Stimulated activated naive B cell treated with anti-CD40 and anti-IgM and Interleukin-4, amounts not matched to agents 10 μg/mL and 1 μg/mL and 100 μg/mL, for 72 hours (primary cell): ENCODE data around the gene AFF1.
A peak's percentile ranks its signal among the peaks of the same experiment; 100 is the strongest.

ENCODE experiments used
- ATAC-seq, 2 donors: fragments of 150-1000 bp; cut with Tn5 transposase; replicated peaks; 2 replicates each; pipeline ENCODE4 v1.10.0; 2021; ENCODE audit warnings: moderate library complexity in 1 of 2
- DNase-seq: peaks from one replicate; pipeline ENCODE4 v3.0.0; 2021
- H3K27ac Mint-ChIP-seq: one replicate; pipeline ENCODE4 v1.8.0; 2022; ENCODE audit warnings: mild to moderate bottlenecking, mixed read lengths
- H3K27me3 Mint-ChIP-seq, 2 donors: one replicate each; pipeline ENCODE4 v1.8.0; 2022; ENCODE audit warnings: mixed read lengths in 2 of 2
- H3K36me3 Mint-ChIP-seq, 2 donors: one replicate each; pipeline ENCODE4 v1.8.0; 2022; ENCODE audit warnings: mixed read lengths in 2 of 2, mild to moderate bottlenecking in 1 of 2
- H3K4me1 Mint-ChIP-seq, 2 donors: one replicate each; pipeline ENCODE4 v1.8.0; 2022; ENCODE audit warnings: mixed read lengths in 2 of 2, mild to moderate bottlenecking in 1 of 2
- H3K4me3 Mint-ChIP-seq, 2 donors: one replicate each; pipeline ENCODE4 v1.8.0; 2022; ENCODE audit warnings: mild to moderate bottlenecking in 2 of 2, mixed read lengths in 2 of 2, moderate library complexity in 1 of 2
- H3K9me3 Mint-ChIP-seq, 2 donors: one replicate each; pipeline ENCODE4 v1.8.0; 2022; ENCODE audit warnings: mixed read lengths in 2 of 2, mild to moderate bottlenecking in 1 of 2

AFF1 gene

DNA sequence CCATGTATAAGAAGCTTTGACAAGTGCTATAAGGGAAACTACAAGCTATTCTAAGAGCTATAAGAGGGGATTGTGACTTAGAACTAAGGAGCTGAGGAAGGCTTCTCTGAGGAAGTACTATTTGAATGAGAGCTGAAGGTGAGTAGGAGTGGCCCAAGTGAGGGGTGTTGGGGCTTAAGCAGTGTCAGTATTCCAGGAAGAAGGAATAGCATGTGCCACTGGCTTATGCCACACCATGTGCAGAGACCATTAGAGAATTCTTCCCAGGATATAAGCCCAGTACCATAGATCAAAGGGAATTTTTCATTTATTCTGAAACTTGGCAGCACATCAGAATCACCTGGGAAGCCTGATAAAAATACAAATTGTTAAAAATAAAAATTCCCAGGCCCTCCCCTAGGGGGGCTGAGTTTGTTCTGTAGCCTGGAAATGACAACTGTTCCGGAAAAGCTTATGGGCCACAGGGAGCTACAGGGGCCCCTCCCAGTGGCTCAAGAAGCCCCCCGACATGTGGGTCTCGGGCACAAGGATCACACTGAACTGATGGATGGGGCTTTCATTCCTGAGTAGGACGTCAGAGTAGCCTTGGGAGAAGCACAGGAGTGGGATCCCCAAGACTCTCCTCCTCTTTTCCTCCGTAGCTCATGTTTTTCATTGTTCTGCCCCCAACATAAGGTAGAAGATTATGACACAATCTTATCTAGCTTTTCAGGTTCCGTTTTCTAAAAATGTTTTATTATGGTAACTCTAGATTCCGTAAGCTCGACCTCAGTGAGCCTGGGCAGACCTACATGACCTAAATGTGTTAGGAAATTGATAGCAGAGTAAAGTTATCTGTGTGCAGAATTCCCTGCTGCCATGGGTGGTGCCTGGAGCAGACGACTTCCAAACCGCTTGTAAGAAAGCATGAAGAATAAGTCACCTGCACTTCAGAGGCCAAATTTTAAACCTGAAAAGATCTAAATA is 119.3 kb downstream of the AFF1 start:
- Mint-ChIP-seq H3K36me3 (peaks cover 36 to 47% of the 10 kb centered on the region in 2 donors), H3K4me1 (peaks cover 56 to 94% of the 10 kb centered on the region in 2 donors), H3K4me3 (no peak overlapping the region), H3K9me3 (peaks cover 0 to 1% of the 10 kb centered on the region in 2 donors), H3K27me3 (no peaks in the 10 kb centered on the region), H3K27ac (no peak overlapping the region)
- DNase-seq (no peak), ATAC-seq (no peak)

- no peaks in the 10 kb centered on the region for H3K27me3 Mint-ChIP-seq
- H3K9me3 Mint-ChIP-seq: peaks cover 0 to 1% of the 10 kb centered on the region in 2 donors
- DNase-seq (no peak), ATAC-seq (no peak)
- H3K36me3 Mint-ChIP-seq: peaks cover 33 to 51% of the 10 kb centered on the region in 2 donors
- H3K27ac Mint-ChIP-seq: no peak overlapping the region
- peaks cover 60 to 96% of the 10 kb centered on the region in 2 donors for H3K4me1 Mint-ChIP-seq
- H3K4me3 Mint-ChIP-seq: no peak overlapping the region
Observed at GRCh38 chr4:87054900-87055299, 120.1 kb downstream of the AFF1 start.

DNA sequence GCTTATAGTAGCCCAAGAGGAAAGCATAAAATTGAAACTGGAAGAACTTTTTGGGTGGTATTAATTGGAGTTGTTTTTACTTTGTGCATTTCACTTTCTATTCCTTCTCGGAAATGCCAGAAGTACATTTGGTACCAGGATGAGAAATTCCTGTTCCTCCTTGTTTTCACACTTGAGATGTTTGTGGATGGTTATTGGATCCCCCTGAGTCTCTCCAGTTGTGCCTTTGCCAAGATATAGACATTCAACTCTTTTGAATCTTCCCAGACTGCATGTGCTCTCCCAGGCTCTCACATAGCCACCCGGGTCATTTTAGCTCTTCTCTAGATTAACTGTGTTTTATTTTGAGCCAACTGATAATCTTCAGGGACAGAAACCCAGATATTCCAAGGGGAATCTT is 120.5 kb downstream of the AFF1 start:
- Mint-ChIP-seq H3K4me1 (peaks cover 58 to 92% of the 10 kb centered on the region in 2 donors), H3K27me3 (no peaks in the 10 kb centered on the region), H3K27ac (no peak overlapping the region), H3K9me3 (peaks cover 0 to 1% of the 10 kb centered on the region in 2 donors), H3K36me3 (peaks cover 32 to 48% of the 10 kb centered on the region in 2 donors), H3K4me3 (peak overlapping the region in 1 of 2 donors; percentile 54)
- DNase-seq: no peak
- ATAC-seq: no peak

DNA sequence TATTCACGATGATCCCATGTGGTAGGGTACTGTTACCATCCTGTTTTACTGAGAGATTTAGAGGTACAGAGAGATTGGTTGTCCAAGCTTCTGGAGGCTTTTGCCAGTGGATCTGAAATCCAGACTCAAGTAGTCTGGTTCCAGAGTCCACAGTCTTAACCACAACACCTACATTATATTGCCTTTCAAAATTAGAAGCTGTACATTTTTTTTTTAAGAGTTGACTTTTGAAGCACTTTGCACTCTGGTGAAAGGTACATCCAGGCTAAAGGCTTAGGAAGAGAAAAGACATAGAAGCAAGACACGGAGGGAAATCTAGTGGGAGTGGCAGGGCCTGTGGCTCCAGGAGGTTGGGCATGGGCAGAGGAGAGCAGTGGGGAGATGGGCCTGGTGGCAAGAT is 122.1 kb downstream of the AFF1 start:
- H3K36me3 Mint-ChIP-seq: peaks cover 22 to 39% of the 10 kb centered on the region in 2 donors
- H3K27me3 Mint-ChIP-seq: no peaks in the 10 kb centered on the region
- H3K4me3 Mint-ChIP-seq: no peak overlapping the region
- H3K9me3 Mint-ChIP-seq: peaks cover 0 to 1% of the 10 kb centered on the region in 2 donors
- no peak for DNase-seq
- peaks cover 52 to 82% of the 10 kb centered on the region in 2 donors for H3K4me1 Mint-ChIP-seq
- H3K27ac Mint-ChIP-seq: peak overlapping the region; percentile 21
- ATAC-seq: no peak

- no peak overlapping the region for H3K27ac Mint-ChIP-seq
- no peaks in the 10 kb centered on the region for H3K27me3 Mint-ChIP-seq
- no peaks in the 10 kb centered on the region for H3K9me3 Mint-ChIP-seq
- H3K36me3 Mint-ChIP-seq: peaks cover 21 to 30% of the 10 kb centered on the region in 2 donors
- H3K4me3 Mint-ChIP-seq: no peak overlapping the region
- DNase-seq (no peak), ATAC-seq (no peak)
- peaks cover 44 to 72% of the 10 kb centered on the region in 2 donors for H3K4me1 Mint-ChIP-seq
Observed at GRCh38 chr4:87057835-87058355, 123.1 kb downstream of the AFF1 start.

GRCh38 chr4:87058356-87059073 is 123.7 kb downstream of the AFF1 start:
- Mint-ChIP-seq H3K4me3 (peak overlapping the region; percentile 2 to 9), H3K27me3 (no peaks in the 10 kb centered on the region), H3K4me1 (peaks cover 39 to 66% of the 10 kb centered on the region in 2 donors)

DNA sequence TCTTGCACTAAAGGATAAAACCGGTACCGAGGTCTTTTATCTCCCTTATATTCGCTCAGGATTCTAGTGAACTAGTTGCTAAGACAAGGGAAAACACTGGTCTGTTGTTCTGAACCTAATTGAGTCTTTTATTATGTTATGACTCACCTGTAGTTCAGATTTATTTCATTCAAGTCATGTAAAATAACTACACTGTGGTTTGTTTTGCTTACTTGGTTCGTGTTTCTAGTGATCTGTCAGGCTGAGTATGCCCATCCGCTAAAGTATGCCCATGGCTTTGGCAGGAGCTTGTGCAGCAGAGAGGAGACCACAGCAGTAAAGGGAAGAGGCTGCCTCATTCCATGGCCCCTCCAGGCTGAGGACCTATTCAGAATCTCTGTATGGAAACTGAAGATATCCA is 126.1 kb downstream of the AFF1 start:
- ATAC-seq (peak in 1 of 2 donors; percentile 33), DNase-seq (no peak)
- peaks cover 29 to 51% of the 10 kb centered on the region in 2 donors for H3K4me1 Mint-ChIP-seq
- no peak overlapping the region for H3K27ac Mint-ChIP-seq
- H3K4me3 Mint-ChIP-seq: no peak overlapping the region
- no peaks in the 10 kb centered on the region for H3K9me3 Mint-ChIP-seq
- H3K27me3 Mint-ChIP-seq: no peaks in the 10 kb centered on the region
- H3K36me3 Mint-ChIP-seq: peaks cover 19 to 40% of the 10 kb centered on the region in 2 donors

More at GRCh38 chr4:87058356-87059073, 123.7 kb downstream of the AFF1 start:
- ATAC-seq (peak; percentile 76), DNase-seq (peak; percentile 14)
- Mint-ChIP-seq H3K36me3 (peaks cover 19 to 30% of the 10 kb centered on the region in 2 donors), H3K27ac (peak overlapping the region; percentile 11), H3K9me3 (no peaks in the 10 kb centered on the region)

DNA sequence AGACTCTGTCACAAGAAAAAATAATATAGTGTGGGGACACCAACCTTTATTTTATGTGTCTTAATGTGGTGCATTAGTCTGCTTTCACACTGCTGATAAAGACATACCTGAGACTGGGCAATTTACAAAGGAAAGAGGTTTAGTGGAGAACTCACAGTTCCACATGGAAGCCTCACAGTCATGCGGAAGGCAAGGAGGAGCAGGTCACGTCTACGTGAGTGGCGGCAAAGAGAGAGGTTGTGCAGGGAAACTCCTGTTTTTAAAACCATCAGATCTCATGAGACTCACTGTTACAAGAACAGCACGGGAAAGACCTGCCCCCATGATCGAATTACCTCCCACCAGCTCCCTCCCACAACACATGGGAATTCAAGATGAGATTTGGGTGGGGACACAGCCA is 130.2 kb downstream of the AFF1 start:
- no peak for DNase-seq
- Mint-ChIP-seq H3K36me3 (peaks cover 9 to 25% of the 10 kb centered on the region in 2 donors), H3K4me1 (peaks cover 19 to 47% of the 10 kb centered on the region in 2 donors), H3K27ac (peak overlapping the region; percentile 56), H3K9me3 (no peaks in the 10 kb centered on the region), H3K4me3 (no peak overlapping the region), H3K27me3 (no peaks in the 10 kb centered on the region)
- ATAC-seq: no peak

GRCh38 chr4:87066403-87067123 is 131.8 kb downstream of the AFF1 start:
- H3K4me1 Mint-ChIP-seq: peaks cover 17 to 44% of the 10 kb centered on the region in 2 donors
- DNase-seq (no peak), ATAC-seq (no peak)
- no peak overlapping the region for H3K4me3 Mint-ChIP-seq
- no peaks in the 10 kb centered on the region for H3K27me3 Mint-ChIP-seq
- no peak overlapping the region for H3K27ac Mint-ChIP-seq
- peaks cover 0 to 1% of the 10 kb centered on the region in 2 donors for H3K9me3 Mint-ChIP-seq
- peaks cover 5 to 23% of the 10 kb centered on the region in 2 donors for H3K36me3 Mint-ChIP-seq

DNA sequence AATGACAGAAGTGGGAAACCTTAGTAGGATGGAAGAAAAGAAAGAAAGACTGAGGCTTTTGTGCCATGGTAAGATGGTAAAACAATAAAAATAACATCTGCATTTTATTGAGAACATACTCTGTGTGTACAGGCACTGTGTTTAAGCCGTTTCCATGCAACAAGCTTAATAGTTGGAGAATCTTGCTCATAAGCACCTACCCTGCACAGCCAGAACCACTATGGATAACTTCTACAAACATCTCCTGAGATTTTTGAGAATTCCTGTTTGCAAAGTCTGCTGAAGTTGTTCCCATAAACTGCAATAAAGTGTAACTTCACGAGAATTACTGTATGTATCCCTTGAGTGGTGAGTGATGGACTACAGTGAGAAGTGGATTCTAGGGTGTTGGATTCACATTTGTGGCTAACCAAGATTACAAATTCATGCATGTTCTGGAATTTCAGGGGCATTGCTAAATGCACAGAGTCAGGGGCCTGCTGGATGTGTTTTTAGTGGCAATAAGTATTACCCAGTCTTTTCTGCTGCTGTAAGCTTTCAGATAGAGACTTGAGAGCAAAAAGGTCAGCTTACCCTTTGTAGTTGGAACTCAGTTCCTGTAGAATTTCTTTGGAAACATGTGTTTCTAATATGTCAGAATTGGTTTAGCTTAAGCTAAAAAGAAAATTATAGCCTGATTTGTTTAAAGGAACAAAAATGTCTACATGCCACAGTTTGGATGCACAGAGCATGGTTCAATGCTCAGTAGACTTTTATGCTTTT is 132.5 kb downstream of the AFF1 start:
- DNase-seq (no peak), ATAC-seq (peak in 1 of 2 donors; percentile 69)
- Mint-ChIP-seq H3K4me3 (peak overlapping the region in 1 of 2 donors; percentile 30), H3K9me3 (peaks cover 0 to 4% of the 10 kb centered on the region in 2 donors), H3K36me3 (peaks cover 7 to 27% of the 10 kb centered on the region in 2 donors), H3K27ac (no peak overlapping the region), H3K4me1 (peaks cover 20 to 49% of the 10 kb centered on the region in 2 donors), H3K27me3 (no peaks in the 10 kb centered on the region)

DNA sequence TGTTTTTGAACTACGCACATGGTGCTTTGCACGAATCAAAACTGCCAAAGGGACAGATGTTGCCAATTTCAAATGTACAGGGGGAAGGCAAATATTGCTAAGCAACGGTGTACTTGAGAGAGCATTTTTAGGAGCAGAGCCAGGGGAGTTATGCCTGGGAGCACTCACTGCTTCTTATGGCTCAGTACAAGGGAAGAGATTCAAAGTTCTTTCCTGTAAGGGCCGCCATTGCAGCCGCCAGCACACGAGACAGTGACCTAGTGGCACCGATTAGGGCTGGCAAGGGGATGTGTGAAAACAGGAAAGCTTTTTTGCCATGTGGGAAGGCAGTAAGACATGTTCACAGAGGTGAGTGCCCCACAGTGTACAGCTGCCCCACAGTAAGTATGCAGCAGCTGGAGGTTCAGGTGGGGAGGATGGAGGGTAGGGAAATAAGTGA is 133.8 kb downstream of the AFF1 start:
- Mint-ChIP-seq H3K9me3 (peaks cover 0 to 4% of the 10 kb centered on the region in 2 donors), H3K36me3 (peaks cover 7 to 27% of the 10 kb centered on the region in 2 donors), H3K4me1 (peaks cover 24 to 60% of the 10 kb centered on the region in 2 donors), H3K27me3 (no peaks in the 10 kb centered on the region), H3K4me3 (no peak overlapping the region), H3K27ac (peak overlapping the region; percentile 51)
- DNase-seq: no peak
- no peak for ATAC-seq

GRCh38 chr4:87069037-87069742 is 134.4 kb downstream of the AFF1 start:
- no peak for ATAC-seq
- peaks cover 0 to 4% of the 10 kb centered on the region in 2 donors for H3K9me3 Mint-ChIP-seq

More at GRCh38 chr4:87069037-87069742, 134.4 kb downstream of the AFF1 start:
- no peak for DNase-seq
- no peak overlapping the region for H3K27ac Mint-ChIP-seq
- H3K27me3 Mint-ChIP-seq: no peaks in the 10 kb centered on the region
- H3K4me3 Mint-ChIP-seq: no peak overlapping the region
- peaks cover 7 to 24% of the 10 kb centered on the region in 2 donors for H3K36me3 Mint-ChIP-seq
- peaks cover 28 to 66% of the 10 kb centered on the region in 2 donors for H3K4me1 Mint-ChIP-seq
